K562 (cell line): ENCODE results near the gene VRK3. TPM values are rescaled to one million over a fixed set of nuclear protein-coding genes. Genes with fewer than 3 reads are reported as not detected.
A peak's percentile ranks its signal among the peaks of the same experiment; 100 is the strongest.

ENCODE experiments used
- BMI1 ChIP-seq: fragments of 150-350 bp; IDR thresholded peaks from 2 replicates; pipeline ENCODE4 v1.6.1; 2014; ENCODE audit warnings: low read length
- CBX2 ChIP-seq: fragments of 200-600 bp; sonication (generic); IDR thresholded peaks from one replicate; pipeline ENCODE4 v1.6.1; 2012; ENCODE audit warnings: mild to moderate bottlenecking, low read length, inconsistent platforms; ENCODE audit not compliant: insufficient read depth, poor library complexity, severe bottlenecking
- EP300 ChIP-seq: IDR thresholded peaks from 2 replicates; pipeline ENCODE4 v1.6.1; 2012; ENCODE audit warnings: low read length, improper control_type of control experiment
- ERF ChIP-seq: fragments of 450-650 bp; formaldehyde crosslinking; IDR thresholded peaks from 2 replicates; pipeline ENCODE4 v1.4.0; 2020; ENCODE audit warnings: mild to moderate bottlenecking, mixed read lengths
- HNRNPK ChIP-seq: fragments of 200-400 bp; formaldehyde crosslinking; IDR thresholded peaks from one replicate; pipeline ENCODE4 v1.6.1; 2018; ENCODE audit warnings: mild to moderate bottlenecking, low read depth, low read length; ENCODE audit not compliant: poor library complexity, severe bottlenecking
- JUND ChIP-seq, 2 experiments: IDR thresholded peaks; 2 replicates in 1 of 2; 3 replicates in 1 of 2; pipeline ENCODE4 v1.6.1; 2011; ENCODE audit warnings: borderline replicate concordance in 2 of 2, low read depth in 2 of 2, low read length in 2 of 2, improper control_type of control experiment in 1 of 2, missing biosample characterization in 1 of 2, missing genetic modification characterization in 1 of 2, missing genetic modification reagents in 1 of 2
- NR2C2 ChIP-seq, 2 experiments: fragments of 200-800 bp in 1 of 2; sonication (Bioruptor generic) in 1 of 2; sonication (generic) in 1 of 2; formaldehyde crosslinking in 1 of 2; IDR thresholded peaks; 2 replicates each; pipeline versions ENCODE4 v1.6.1 to v1.8.0; 2016 to 2022; ENCODE audit warnings: mild to moderate bottlenecking in 1 of 2, missing compliant biosample characterization in 1 of 2, missing genetic modification characterization in 1 of 2, missing genetic modification reagents in 1 of 2
- PRMT5 ChIP-seq: sonication (generic); formaldehyde crosslinking; IDR thresholded peaks from 2 replicates; pipeline ENCODE4 v1.5.0; 2020; ENCODE audit warnings: missing genetic modification reagents
- PURB ChIP-seq: sonication (generic); formaldehyde crosslinking; IDR thresholded peaks from 2 replicates; pipeline ENCODE4 v1.9.0; 2021; ENCODE audit warnings: low read depth, mild to moderate bottlenecking, missing genetic modification reagents
- RBBP5 ChIP-seq: fragments of 200-600 bp; sonication (generic); IDR thresholded peaks from 2 replicates; pipeline ENCODE4 v1.6.1; 2012; ENCODE audit warnings: borderline replicate concordance, mild to moderate bottlenecking, low read length, control low read depth, inconsistent platforms; ENCODE audit not compliant: insufficient read depth, poor library complexity, severe bottlenecking
- RBM17 ChIP-seq: fragments of 200-400 bp; formaldehyde crosslinking; IDR thresholded peaks from 2 replicates; pipeline ENCODE4 v1.6.1; 2017; ENCODE audit warnings: low read depth, mild to moderate bottlenecking, low read length, borderline replicate concordance
- TAL1 ChIP-seq: fragments of 450-650 bp; IDR thresholded peaks from 2 replicates; pipeline ENCODE4 v1.6.1; 2016; ENCODE audit warnings: mild to moderate bottlenecking
- TRIM28 ChIP-seq: fragments of 450-650 bp; IDR thresholded peaks from 2 replicates; pipeline ENCODE4 v1.6.1; 2017
- U2AF1 ChIP-seq: fragments of 200-400 bp; formaldehyde crosslinking; optimal IDR thresholded peaks from 2 replicates; pipeline ENCODE3; 2017; ENCODE audit warnings: mild to moderate bottlenecking, low read depth, low read length, moderate library complexity
- XRCC4 ChIP-seq: IDR thresholded peaks from one replicate; pipeline ENCODE4 v1.6.1; 2011; ENCODE audit not compliant: insufficient read depth, insufficient read length; ENCODE audit errors: extremely low read depth
- ZFX ChIP-seq: sonication (generic); formaldehyde crosslinking; IDR thresholded peaks from 2 replicates; pipeline ENCODE4 v1.8.0; 2022; ENCODE audit warnings: mild to moderate bottlenecking, missing genetic modification reagents, moderate library complexity
- ZKSCAN1 ChIP-seq: fragments of 150-350 bp; IDR thresholded peaks from 2 replicates; pipeline ENCODE4 v1.6.1; 2016; ENCODE audit warnings: low read depth, low read length
- ZNF695 ChIP-seq: fragments of 450-650 bp; formaldehyde crosslinking; IDR thresholded peaks from 2 replicates; pipeline ENCODE4 v1.4.0; 2020; ENCODE audit warnings: mild to moderate bottlenecking, moderate library complexity
- ZNF77 ChIP-seq: fragments of 250-450 bp; sonication (Bioruptor Pico); IDR thresholded peaks from 2 replicates; pipeline ENCODE4 v1.5.0; 2020
- polyA plus RNA-seq, 8 experiments: library from polyadenylated mRNA; depleted of rRNA in 4 of 8; stranded (reverse) in 5 of 8; unstranded in 3 of 8; fragments of >200 nt; fragmentation: Nextera tagmentation in 2 of 8; fragmentation: Illumina TruSeq in 1 of 8; extraction: Ambion mirVana in 2 of 8; extraction: Trizol in 1 of 8; gene quantifications; 2 replicates each; pipeline versions ENCODE4 v1.2.1 to v1.2.3, GENCODE V29; 2011 to 2014; ENCODE audit warnings: inconsistent platforms in 1 of 8, missing spikeins in 1 of 8
- total RNA-seq, 7 experiments: library from RNA; depleted of rRNA in 6 of 7; stranded (reverse); fragments of >200 nt in 6 of 7; fragmentation: Illumina TruSeq in 2 of 7; extraction: Trizol in 2 of 7; gene quantifications; 2 replicates each; pipeline versions ENCODE4 v1.2.1 to v1.2.3, GENCODE V29; 2011 to 2021; ENCODE audit warnings: low replicate concordance in 1 of 7
- TF ChIP-seq, protein P1 (sequence below): sonication (generic); formaldehyde crosslinking; IDR thresholded peaks from 2 replicates; pipeline ENCODE4 v1.8.0; 2022; ENCODE audit warnings: missing genetic modification reagents, mild to moderate bottlenecking, borderline replicate concordance
- TF ChIP-seq, protein P2 (sequence below), 2 experiments: fragments of 200-800 bp in 1 of 2; sonication (Bioruptor generic) in 1 of 2; sonication (generic) in 1 of 2; formaldehyde crosslinking in 1 of 2; IDR thresholded peaks in 1 of 2; conservative IDR thresholded peaks in 1 of 2; 2 replicates each; pipeline versions ENCODE4 v1.5.0 to v1.6.1; 2016 to 2020; ENCODE audit warnings: missing compliant biosample characterization in 1 of 2, missing genetic modification characterization in 1 of 2, missing genetic modification reagents in 1 of 2
- TF ChIP-seq, protein P3 (sequence below): sonication (generic); formaldehyde crosslinking; IDR thresholded peaks from 2 replicates; pipeline ENCODE4 v1.8.0; 2022; ENCODE audit warnings: mild to moderate bottlenecking, low read depth, missing genetic modification reagents

VRK3 gene
- total and polyA plus RNA-seq, 9 of the 15 experiments (the other 6 are each of a cell fraction or from before 2014, with no cell fraction given) = 25.6 to 94.3 (median 42.9) TPM

DNA sequence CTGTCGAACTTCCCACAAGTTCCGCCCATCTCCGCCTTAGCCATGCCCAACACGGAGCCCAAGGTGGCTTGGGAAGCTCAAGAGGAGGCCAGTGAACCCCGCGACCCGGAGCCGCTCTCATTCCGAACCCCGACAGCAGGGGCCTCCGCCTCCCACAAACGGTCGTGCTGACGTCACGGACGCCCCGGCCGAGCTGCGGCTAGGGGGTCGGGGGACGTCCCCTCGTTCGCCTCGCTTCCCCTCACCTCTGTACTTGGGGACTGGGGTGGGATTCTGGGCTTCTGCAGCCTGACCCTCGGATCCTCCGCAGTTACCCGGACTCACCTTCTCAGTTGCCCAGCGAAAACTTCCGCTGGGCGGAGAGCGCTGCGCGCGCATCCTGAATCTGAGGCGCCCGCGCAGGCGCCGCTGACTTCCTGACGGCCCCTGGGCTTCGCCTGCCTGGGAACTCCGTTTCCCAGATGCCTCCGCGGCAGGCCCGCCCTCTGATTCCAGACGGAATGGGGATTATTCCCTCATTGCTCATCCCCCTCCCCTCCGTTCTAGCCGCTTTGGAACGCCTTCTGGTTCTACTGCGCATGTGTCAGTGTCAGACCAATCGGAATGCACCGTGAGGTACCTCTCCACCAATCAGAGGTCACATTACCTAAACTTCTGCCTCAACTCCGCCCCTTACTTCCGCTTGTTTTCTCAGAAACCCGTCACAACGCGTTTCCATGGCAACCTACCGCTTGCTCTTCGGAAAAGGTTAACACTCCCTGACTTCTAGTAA lies at the start of gene VRK3 (continued):
- TF ChIP-seq, protein P1, sequence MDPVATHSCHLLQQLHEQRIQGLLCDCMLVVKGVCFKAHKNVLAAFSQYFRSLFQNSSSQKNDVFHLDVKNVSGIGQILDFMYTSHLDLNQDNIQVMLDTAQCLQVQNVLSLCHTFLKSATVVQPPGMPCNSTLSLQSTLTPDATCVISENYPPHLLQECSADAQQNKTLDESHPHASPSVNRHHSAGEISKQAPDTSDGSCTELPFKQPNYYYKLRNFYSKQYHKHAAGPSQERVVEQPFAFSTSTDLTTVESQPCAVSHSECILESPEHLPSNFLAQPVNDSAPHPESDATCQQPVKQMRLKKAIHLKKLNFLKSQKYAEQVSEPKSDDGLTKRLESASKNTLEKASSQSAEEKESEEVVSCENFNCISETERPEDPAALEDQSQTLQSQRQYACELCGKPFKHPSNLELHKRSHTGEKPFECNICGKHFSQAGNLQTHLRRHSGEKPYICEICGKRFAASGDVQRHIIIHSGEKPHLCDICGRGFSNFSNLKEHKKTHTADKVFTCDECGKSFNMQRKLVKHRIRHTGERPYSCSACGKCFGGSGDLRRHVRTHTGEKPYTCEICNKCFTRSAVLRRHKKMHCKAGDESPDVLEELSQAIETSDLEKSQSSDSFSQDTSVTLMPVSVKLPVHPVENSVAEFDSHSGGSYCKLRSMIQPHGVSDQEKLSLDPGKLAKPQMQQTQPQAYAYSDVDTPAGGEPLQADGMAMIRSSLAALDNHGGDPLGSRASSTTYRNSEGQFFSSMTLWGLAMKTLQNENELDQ (CRISPR knock-in tag) = no peak
- TF ChIP-seq PRMT5 (CRISPR knock-in tag) = no peak
- TF ChIP-seq ZNF695 (CRISPR knock-in tag) = no peak
- no peak for TF ChIP-seq ZNF77 (CRISPR knock-in tag)
- TF ChIP-seq BMI1 = peak; percentile 98
- no peak for TF ChIP-seq RBM17
- TF ChIP-seq, protein P2, sequence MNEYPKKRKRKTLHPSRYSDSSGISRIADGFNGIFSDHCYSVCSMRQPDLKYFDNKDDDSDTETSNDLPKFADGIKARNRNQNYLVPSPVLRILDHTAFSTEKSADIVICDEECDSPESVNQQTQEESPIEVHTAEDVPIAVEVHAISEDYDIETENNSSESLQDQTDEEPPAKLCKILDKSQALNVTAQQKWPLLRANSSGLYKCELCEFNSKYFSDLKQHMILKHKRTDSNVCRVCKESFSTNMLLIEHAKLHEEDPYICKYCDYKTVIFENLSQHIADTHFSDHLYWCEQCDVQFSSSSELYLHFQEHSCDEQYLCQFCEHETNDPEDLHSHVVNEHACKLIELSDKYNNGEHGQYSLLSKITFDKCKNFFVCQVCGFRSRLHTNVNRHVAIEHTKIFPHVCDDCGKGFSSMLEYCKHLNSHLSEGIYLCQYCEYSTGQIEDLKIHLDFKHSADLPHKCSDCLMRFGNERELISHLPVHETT (CRISPR knock-in tag; conservative IDR thresholded peaks at IDR 0.05 in 1 of 2, IDR thresholded peaks at IDR 0.05 in 1 of 2) = no peak; a peak in 1 of 4 replicates
- TF ChIP-seq, protein P3, sequence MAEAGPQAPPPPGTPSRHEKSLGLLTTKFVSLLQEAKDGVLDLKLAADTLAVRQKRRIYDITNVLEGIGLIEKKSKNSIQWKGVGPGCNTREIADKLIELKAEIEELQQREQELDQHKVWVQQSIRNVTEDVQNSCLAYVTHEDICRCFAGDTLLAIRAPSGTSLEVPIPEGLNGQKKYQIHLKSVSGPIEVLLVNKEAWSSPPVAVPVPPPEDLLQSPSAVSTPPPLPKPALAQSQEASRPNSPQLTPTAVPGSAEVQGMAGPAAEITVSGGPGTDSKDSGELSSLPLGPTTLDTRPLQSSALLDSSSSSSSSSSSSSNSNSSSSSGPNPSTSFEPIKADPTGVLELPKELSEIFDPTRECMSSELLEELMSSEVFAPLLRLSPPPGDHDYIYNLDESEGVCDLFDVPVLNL (CRISPR knock-in tag) = no peak
- TF ChIP-seq JUND (IDR thresholded peaks at IDR 0.05; ENCODE audit: borderline replicate concordance, low read depth, low read length) = peak; percentile 57; the same call in 1 of the 2 replicates
- TF ChIP-seq JUND (tag; IDR thresholded peaks at IDR 0.05; ENCODE audit: borderline replicate concordance, low read depth, low read length) = no peak; the same call in 2 of the 3 replicates
- no peak for TF ChIP-seq PURB (CRISPR knock-in tag)
- TF ChIP-seq ZKSCAN1 = no peak
- no peak for TF ChIP-seq CBX2
- no peak for TF ChIP-seq ERF (CRISPR knock-in tag)
- TF ChIP-seq ZFX (CRISPR knock-in tag) = peak; percentile 73
- TF ChIP-seq TAL1 = no peak
- TF ChIP-seq NR2C2 (CRISPR knock-in tag; IDR thresholded peaks at IDR 0.05) = no peak
- peak; percentile 93 for TF ChIP-seq NR2C2 (tag; IDR thresholded peaks at IDR 0.05)
- TF ChIP-seq EP300 = no peak
- peak; percentile 97 for TF ChIP-seq RBBP5
- TF ChIP-seq TRIM28 = no peak
- no peak for TF ChIP-seq XRCC4
- no peak for TF ChIP-seq HNRNPK
- no peak for TF ChIP-seq U2AF1
